ENCODE measurements around the gene PRR3.

The PRR3 gene

DNA sequence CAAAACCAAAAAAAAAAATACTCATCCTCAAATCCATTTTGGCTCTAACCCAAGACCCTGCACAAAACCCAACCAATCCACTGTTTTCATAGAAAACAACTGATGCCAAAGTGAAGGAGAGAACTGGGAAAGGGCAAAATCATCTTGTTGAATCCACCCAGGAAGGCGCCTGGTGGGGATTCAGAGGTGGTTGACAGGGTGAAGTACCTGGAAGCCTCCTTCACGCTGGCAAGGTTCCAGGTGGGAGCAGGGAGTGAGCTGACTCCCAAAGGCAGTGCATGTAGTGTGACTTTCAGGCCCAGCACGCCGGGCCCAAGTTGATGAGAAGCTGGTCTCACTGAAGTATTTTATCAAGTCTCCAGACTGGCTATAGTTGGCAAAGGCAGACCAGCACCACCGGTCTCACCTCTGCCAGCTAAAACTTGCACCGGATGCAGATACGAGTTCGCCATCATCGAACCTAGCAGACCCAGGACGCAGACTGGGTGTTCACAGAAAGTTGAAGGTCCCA, 43.4 kb downstream of the PRR3 start:
- DNase-seq (ENCODE audit: low spot score): no peak
- peak overlapping the region; percentile 58 for H3K27ac ChIP-seq
- POLR2A ChIA-PET (ENCODE audit: low non-redundant PET): interaction anchor here (0.6 kb wide), 1 partner anchor 10 kb away, joined by 3 read pairs; no protein-coding TSS in a partner anchor
- CTCF ChIA-PET: interaction anchor here (1.4 kb wide), 1 partner anchor 12 kb away, joined by 4 read pairs; no protein-coding TSS in a partner anchor
- TF ChIP-seq, protein P1, sequence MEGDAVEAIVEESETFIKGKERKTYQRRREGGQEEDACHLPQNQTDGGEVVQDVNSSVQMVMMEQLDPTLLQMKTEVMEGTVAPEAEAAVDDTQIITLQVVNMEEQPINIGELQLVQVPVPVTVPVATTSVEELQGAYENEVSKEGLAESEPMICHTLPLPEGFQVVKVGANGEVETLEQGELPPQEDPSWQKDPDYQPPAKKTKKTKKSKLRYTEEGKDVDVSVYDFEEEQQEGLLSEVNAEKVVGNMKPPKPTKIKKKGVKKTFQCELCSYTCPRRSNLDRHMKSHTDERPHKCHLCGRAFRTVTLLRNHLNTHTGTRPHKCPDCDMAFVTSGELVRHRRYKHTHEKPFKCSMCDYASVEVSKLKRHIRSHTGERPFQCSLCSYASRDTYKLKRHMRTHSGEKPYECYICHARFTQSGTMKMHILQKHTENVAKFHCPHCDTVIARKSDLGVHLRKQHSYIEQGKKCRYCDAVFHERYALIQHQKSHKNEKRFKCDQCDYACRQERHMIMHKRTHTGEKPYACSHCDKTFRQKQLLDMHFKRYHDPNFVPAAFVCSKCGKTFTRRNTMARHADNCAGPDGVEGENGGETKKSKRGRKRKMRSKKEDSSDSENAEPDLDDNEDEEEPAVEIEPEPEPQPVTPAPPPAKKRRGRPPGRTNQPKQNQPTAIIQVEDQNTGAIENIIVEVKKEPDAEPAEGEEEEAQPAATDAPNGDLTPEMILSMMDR (conservative IDR thresholded peaks at IDR 0.05; ENCODE audit: low read depth): no peak

DNA sequence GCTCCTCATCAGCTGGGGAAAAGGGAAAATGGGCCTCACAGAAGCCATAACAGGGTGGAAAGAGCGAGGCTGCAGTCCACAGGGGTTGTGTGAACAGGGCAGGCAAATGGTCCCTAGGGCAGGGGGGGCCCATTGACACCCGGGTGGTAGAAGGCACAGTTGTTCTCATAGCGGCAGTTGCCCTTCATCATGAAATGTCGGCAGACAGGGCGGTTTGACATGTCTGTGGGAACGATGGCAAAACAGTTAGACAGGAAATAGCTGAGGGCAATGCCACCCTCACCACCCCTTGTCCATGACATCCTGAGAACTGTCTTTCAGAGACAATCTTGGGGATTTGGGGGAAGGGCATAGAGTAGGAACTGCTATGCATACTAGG, 44.3 kb downstream of the PRR3 start:
- H3K27ac ChIP-seq: peak overlapping the region; percentile 58
- TF ChIP-seq, protein P1 (conservative IDR thresholded peaks at IDR 0.05; ENCODE audit: low read depth): no peak
- POLR2A ChIA-PET (ENCODE audit: low non-redundant PET): no interaction called here
- CTCF ChIA-PET: interaction anchor here (1.4 kb wide), 1 partner anchor 12 kb away, joined by 4 read pairs; no protein-coding TSS in a partner anchor
- DNase-seq (ENCODE audit: low spot score): no peak

DNA sequence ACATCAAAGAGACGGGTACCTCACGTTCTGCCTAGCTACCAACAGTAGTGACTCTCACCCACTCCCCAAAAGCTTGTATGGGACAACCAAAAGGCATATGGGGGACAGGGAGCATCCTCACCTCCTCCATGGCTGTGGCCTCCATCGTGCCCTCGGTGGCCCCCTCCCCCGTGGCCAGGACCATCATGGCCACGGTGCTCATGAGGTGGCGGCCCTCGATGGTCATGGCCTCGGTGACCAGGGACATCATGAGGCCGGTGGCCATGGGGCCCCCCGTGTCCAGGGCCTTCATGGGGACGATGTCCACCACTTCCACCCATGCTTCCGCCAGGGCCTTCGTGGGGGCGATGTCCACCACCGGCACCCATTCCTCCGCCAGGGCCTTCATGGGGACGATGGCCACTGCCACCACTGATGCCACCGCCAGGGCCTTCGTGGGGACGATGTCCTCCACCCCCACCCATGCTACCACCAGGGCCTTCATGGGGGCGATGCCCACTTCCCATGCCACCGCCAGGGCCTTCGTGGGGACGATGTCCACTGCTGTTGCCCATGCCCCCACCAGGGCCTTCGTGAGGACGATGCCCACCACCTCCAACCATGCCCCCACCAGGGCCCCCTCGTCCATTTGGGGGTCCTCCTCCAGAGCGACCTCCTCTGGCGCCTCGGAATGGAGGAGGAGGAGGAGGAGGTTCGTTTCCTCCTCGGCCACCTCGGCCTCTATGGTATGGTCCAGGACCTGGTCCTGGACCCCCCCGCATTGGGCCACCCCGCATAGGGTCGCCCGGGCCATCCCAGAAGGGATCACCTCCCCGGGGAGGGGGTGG, 44.9 kb downstream of the PRR3 start:
- POLR2A ChIA-PET (ENCODE audit: low non-redundant PET): no interaction called here
- CTCF ChIA-PET: interaction anchor here (1.4 kb wide), 1 partner anchor 11 kb away, joined by 7 read pairs; no protein-coding TSS in a partner anchor
- peak overlapping the region; percentile 58 for H3K27ac ChIP-seq

DNA sequence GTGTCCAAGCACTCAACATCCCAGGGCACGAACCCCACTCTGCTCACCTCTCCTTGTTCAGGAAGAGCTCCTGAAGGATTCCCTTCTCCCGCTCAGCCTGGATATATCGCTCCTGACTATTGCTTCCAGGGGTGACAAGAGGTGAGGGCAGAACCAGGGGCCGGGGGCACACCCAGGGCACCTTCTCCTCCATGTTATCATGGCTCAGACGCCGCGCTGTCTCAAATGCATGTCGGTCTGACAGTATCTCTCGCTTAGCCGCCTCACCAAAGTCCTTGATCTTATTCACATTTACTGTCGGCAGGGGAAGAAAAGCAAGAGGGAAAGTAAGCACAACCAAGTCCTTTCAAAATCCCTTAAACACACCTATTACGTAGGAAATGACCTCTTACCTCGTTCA, 46.9 kb downstream of the PRR3 start:
- DNase-seq (ENCODE audit: low spot score): no peak
- ChIA-PET POLR2A (ENCODE audit: low non-redundant PET) (no interaction called here), CTCF (no interaction called here)
- TF ChIP-seq, protein P1 (conservative IDR thresholded peaks at IDR 0.05; ENCODE audit: low read depth): no peak
- no peak overlapping the region for H3K27ac ChIP-seq

More for the DNA sequence above, 44.9 kb downstream of the PRR3 start:
- no peak for DNase-seq (ENCODE audit: low spot score)
- TF ChIP-seq, protein P1 (conservative IDR thresholded peaks at IDR 0.05; ENCODE audit: low read depth): no peak

DNA sequence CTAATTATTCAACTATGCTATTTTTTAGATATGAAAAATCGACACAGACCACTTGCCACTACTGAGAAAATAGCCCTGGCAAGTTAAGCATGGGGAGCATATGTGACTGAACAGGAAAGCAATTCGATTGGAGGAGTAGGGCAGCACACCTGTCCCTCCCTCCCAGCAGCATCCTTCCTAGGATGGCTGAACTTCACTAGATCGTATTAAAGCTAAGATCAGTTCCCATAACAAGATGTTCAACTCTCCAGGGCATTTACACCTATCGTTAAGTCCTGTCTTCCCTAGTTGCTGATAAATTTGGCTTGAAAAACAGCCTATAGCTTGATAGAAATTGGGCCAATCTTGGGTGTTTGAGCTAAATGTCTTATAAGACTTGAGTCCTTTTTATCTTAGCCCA, 53.0 kb downstream of the PRR3 start:
- no peak overlapping the region for H3K27ac ChIP-seq
- ChIA-PET POLR2A (ENCODE audit: low non-redundant PET) (no interaction called here), CTCF (interaction anchor here (0.7 kb wide), 1 partner anchor 107 kb away, joined by 3 read pairs; the partner anchor contains the start of gene MDC1)
- no peak for DNase-seq (ENCODE audit: low spot score)
- TF ChIP-seq, protein P1 (conservative IDR thresholded peaks at IDR 0.05; ENCODE audit: low read depth): no peak

DNA sequence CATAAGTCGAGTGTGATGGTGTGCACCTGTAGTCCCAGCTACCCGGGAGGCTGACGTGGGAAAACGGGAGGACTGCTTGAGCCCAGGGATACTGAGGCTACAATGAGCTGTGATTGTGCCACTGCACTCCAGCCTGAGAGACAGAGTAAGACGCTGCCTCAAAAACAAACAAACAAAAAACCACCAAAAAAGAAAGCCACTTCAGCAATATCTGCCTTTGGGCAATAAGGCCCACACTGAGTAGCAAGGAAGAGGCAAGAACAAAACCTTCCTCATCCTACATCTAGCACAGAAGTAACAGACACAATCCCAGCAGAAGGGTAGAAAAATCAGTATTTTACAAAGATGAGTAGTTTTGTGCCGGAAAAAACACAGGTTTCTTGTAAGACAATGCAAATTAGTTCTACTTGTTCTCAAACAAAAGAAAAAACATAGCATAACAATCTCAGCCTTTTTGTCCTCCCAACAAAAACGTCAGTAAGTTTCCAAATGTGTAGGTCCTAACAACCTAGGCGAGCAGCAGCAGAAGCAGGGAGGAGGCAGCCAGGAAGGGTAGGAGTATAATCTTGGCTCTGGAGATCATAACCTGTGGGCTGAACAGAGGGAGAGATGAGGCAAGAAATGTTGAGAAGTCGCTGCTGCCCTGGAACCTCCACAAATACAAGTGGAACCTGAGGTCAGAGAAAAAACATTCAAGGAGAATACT, 54.2 kb downstream of the PRR3 start:
- no peak for DNase-seq (ENCODE audit: low spot score)
- ChIA-PET POLR2A (ENCODE audit: low non-redundant PET) (no interaction called here), CTCF (no interaction called here)
- H3K27ac ChIP-seq: no peak overlapping the region
- TF ChIP-seq, protein P1 (conservative IDR thresholded peaks at IDR 0.05; ENCODE audit: low read depth): no peak
